Measurements from ENCODE around the gene PLCL2.
"Not testable (repeated sequence)": the region's sequence is repeated elsewhere in the genome, so short reads cannot be mapped to it uniquely, and the experiment has no call there.

Gene PLCL2

GRCh38 chr3:16940769-16941700, 56.3 kb downstream of the PLCL2 start:
- no peak for ATAC-seq
- peak overlapping the region; percentile 44 for H3K27ac Mint-ChIP-seq
- H3K4me3 Mint-ChIP-seq, result no peak overlapping the region
- no peaks in the 10 kb centered on the region for H3K27me3 Mint-ChIP-seq
- peaks cover 4% of the 10 kb centered on the region for H3K9me3 Mint-ChIP-seq
- H3K4me1 Mint-ChIP-seq, result peaks cover 69% of the 10 kb centered on the region
- H3K36me3 Mint-ChIP-seq, result peaks cover 40% of the 10 kb centered on the region

- Mint-ChIP-seq H3K4me1 (peaks cover 61% of the 10 kb centered on the region), H3K9me3 (peaks cover 4% of the 10 kb centered on the region), H3K27ac (peak overlapping the region; percentile 33), H3K36me3 (peaks cover 43% of the 10 kb centered on the region), H3K4me3 (no peak overlapping the region), H3K27me3 (no peaks in the 10 kb centered on the region)
- ATAC-seq, result no peak
Observed at GRCh38 chr3:16942955-16943354, 58.2 kb downstream of the PLCL2 start.

GRCh38 chr3:16943857-16944256, 59.1 kb downstream of the PLCL2 start:
- peaks cover 68% of the 10 kb centered on the region for H3K4me1 Mint-ChIP-seq
- ATAC-seq, result no peak

GRCh38 chr3:16944356-16944755, 59.6 kb downstream of the PLCL2 start:
- H3K27ac Mint-ChIP-seq, result no peak overlapping the region
- H3K36me3 Mint-ChIP-seq, result peaks cover 43% of the 10 kb centered on the region
- ATAC-seq, result no peak
- H3K4me1 Mint-ChIP-seq, result peaks cover 68% of the 10 kb centered on the region
- peaks cover 4% of the 10 kb centered on the region for H3K9me3 Mint-ChIP-seq
- H3K27me3 Mint-ChIP-seq, result no peaks in the 10 kb centered on the region
- no peak overlapping the region for H3K4me3 Mint-ChIP-seq

More at GRCh38 chr3:16943857-16944256, 59.1 kb downstream of the PLCL2 start:
- Mint-ChIP-seq H3K4me3 (no peak overlapping the region), H3K36me3 (peaks cover 43% of the 10 kb centered on the region), H3K27ac (no peak overlapping the region), H3K27me3 (no peaks in the 10 kb centered on the region), H3K9me3 (peaks cover 4% of the 10 kb centered on the region)

GRCh38 chr3:16945330-16945729, 60.6 kb downstream of the PLCL2 start:
- Mint-ChIP-seq H3K9me3 (peaks cover 4% of the 10 kb centered on the region), H3K4me1 (peaks cover 68% of the 10 kb centered on the region), H3K36me3 (peaks cover 33% of the 10 kb centered on the region), H3K4me3 (no peak overlapping the region), H3K27me3 (no peaks in the 10 kb centered on the region), H3K27ac (no peak overlapping the region)
- ATAC-seq, result no peak

GRCh38 chr3:16950282-16950681, 65.5 kb downstream of the PLCL2 start:
- no peak for ATAC-seq
- Mint-ChIP-seq H3K9me3 (peaks cover 4% of the 10 kb centered on the region), H3K4me1 (peaks cover 51% of the 10 kb centered on the region), H3K4me3 (no peak overlapping the region), H3K27me3 (no peaks in the 10 kb centered on the region), H3K36me3 (peaks cover 10% of the 10 kb centered on the region), H3K27ac (peak overlapping the region; percentile 27)

GRCh38 chr3:16950845-16951244, 66.1 kb downstream of the PLCL2 start:
- Mint-ChIP-seq H3K27me3 (no peaks in the 10 kb centered on the region), H3K27ac (peak overlapping the region; percentile 27), H3K36me3 (peaks cover 4% of the 10 kb centered on the region), H3K4me3 (no peak overlapping the region), H3K9me3 (peaks cover 2% of the 10 kb centered on the region), H3K4me1 (peaks cover 46% of the 10 kb centered on the region)
- ATAC-seq, result no peak

GRCh38 chr3:16957852-16958251, 73.1 kb downstream of the PLCL2 start:
- not testable (repeated sequence) for H3K4me3 Mint-ChIP-seq, H3K27ac Mint-ChIP-seq, H3K9me3 Mint-ChIP-seq, ATAC-seq, H3K27me3 Mint-ChIP-seq
- peaks cover 22% of the 10 kb centered on the region for H3K36me3 Mint-ChIP-seq
- peaks cover 44% of the 10 kb centered on the region for H3K4me1 Mint-ChIP-seq

GRCh38 chr3:16960125-16960524, 75.4 kb downstream of the PLCL2 start:
- H3K4me1 Mint-ChIP-seq, result peaks cover 44% of the 10 kb centered on the region
- no peak overlapping the region for H3K27ac Mint-ChIP-seq

GRCh38 chr3:16961621-16962205, 77.0 kb downstream of the PLCL2 start:
- no peak for ATAC-seq
- Mint-ChIP-seq H3K27ac (no peak overlapping the region), H3K36me3 (peaks cover 20% of the 10 kb centered on the region), H3K27me3 (no peaks in the 10 kb centered on the region), H3K4me1 (peaks cover 42% of the 10 kb centered on the region), H3K4me3 (no peak overlapping the region), H3K9me3 (peaks cover 3% of the 10 kb centered on the region)

More at GRCh38 chr3:16960125-16960524, 75.4 kb downstream of the PLCL2 start:
- no peak overlapping the region for H3K4me3 Mint-ChIP-seq
- H3K9me3 Mint-ChIP-seq, result peaks cover 3% of the 10 kb centered on the region
- no peaks in the 10 kb centered on the region for H3K27me3 Mint-ChIP-seq
- H3K36me3 Mint-ChIP-seq, result peaks cover 22% of the 10 kb centered on the region
- no peak for ATAC-seq

- Mint-ChIP-seq H3K36me3 (peaks cover 38% of the 10 kb centered on the region), H3K9me3 (peaks cover 10% of the 10 kb centered on the region), H3K27ac (peak overlapping the region; percentile 71), H3K4me1 (peaks cover 69% of the 10 kb centered on the region), H3K4me3 (no peak overlapping the region), H3K27me3 (no peaks in the 10 kb centered on the region)
- ATAC-seq, result peak; percentile 80
Observed at GRCh38 chr3:16975083-16975482, 90.3 kb downstream of the PLCL2 start.

- Mint-ChIP-seq H3K36me3 (peaks cover 29% of the 10 kb centered on the region), H3K4me1 (peaks cover 63% of the 10 kb centered on the region), H3K4me3 (no peak overlapping the region), H3K9me3 (peaks cover 3% of the 10 kb centered on the region), H3K27me3 (no peaks in the 10 kb centered on the region), H3K27ac (peak overlapping the region; percentile 39)
- no peak for ATAC-seq
Observed at GRCh38 chr3:16978234-16978920, 93.6 kb downstream of the PLCL2 start.

GRCh38 chr3:16978921-16979271, 94.1 kb downstream of the PLCL2 start:
- Mint-ChIP-seq H3K27ac (no peak overlapping the region), H3K4me1 (peaks cover 57% of the 10 kb centered on the region)

GRCh38 chr3:16979769-16980515, 95.2 kb downstream of the PLCL2 start:
- H3K4me3 Mint-ChIP-seq, result not testable (repeated sequence)
- peaks cover 47% of the 10 kb centered on the region for H3K4me1 Mint-ChIP-seq
- peaks cover 22% of the 10 kb centered on the region for H3K36me3 Mint-ChIP-seq

More at GRCh38 chr3:16978921-16979271, 94.1 kb downstream of the PLCL2 start:
- Mint-ChIP-seq H3K36me3 (peaks cover 24% of the 10 kb centered on the region), H3K9me3 (peaks cover under 1% of the 10 kb centered on the region), H3K27me3 (no peaks in the 10 kb centered on the region), H3K4me3 (no peak overlapping the region)
- no peak for ATAC-seq

GRCh38 chr3:16980526-16980925, 95.8 kb downstream of the PLCL2 start:
- H3K4me1 Mint-ChIP-seq, result peaks cover 48% of the 10 kb centered on the region
- not testable (repeated sequence) for H3K27ac Mint-ChIP-seq

More at GRCh38 chr3:16979769-16980515, 95.2 kb downstream of the PLCL2 start:
- ATAC-seq, H3K27me3 Mint-ChIP-seq, H3K9me3 Mint-ChIP-seq, H3K27ac Mint-ChIP-seq: not testable (repeated sequence)

More at GRCh38 chr3:16980526-16980925, 95.8 kb downstream of the PLCL2 start:
- not testable (repeated sequence) for H3K4me3 Mint-ChIP-seq, ATAC-seq, H3K27me3 Mint-ChIP-seq, H3K9me3 Mint-ChIP-seq
- H3K36me3 Mint-ChIP-seq, result peaks cover 19% of the 10 kb centered on the region
